Loucy (cell line): ENCODE results near the gene WNK3.

Experiments
- EZH2phosphoT487 ChIP-seq: fragments of 200-600 bp; IDR thresholded peaks from 2 replicates; pipeline ENCODE4 v1.6.1; 2018; ENCODE audit warnings: antibody characterized with exemption, mild to moderate bottlenecking, moderate library complexity, borderline replicate concordance
- TF ChIP-seq, protein P1 (sequence below): fragments of 200-600 bp; sonication (generic); conservative IDR thresholded peaks from 2 replicates; pipeline ENCODE4 v1.5.1; 2014; ENCODE audit warnings: mild to moderate bottlenecking, antibody characterized with exemption, low read length

DNA sequence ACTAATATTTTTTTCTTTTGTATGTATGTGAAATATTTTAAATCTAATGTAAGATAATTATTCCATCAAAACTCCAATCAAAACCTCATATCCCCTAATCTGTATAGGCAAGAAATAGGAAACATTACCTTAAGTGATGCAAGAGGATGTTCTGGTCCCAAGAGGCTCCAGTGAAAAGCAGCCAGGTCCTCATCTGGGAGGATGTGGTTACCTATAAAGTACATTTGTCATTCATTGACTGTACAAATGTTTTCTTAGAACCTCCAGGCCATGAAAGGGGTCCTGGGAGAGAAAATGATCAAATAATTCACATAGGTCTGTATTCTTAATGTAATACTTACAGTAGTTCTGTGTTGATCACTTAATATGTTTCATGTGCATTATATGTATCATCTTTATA, 200.3 kb downstream of the WNK3 start:
- TF ChIP-seq, protein P1, sequence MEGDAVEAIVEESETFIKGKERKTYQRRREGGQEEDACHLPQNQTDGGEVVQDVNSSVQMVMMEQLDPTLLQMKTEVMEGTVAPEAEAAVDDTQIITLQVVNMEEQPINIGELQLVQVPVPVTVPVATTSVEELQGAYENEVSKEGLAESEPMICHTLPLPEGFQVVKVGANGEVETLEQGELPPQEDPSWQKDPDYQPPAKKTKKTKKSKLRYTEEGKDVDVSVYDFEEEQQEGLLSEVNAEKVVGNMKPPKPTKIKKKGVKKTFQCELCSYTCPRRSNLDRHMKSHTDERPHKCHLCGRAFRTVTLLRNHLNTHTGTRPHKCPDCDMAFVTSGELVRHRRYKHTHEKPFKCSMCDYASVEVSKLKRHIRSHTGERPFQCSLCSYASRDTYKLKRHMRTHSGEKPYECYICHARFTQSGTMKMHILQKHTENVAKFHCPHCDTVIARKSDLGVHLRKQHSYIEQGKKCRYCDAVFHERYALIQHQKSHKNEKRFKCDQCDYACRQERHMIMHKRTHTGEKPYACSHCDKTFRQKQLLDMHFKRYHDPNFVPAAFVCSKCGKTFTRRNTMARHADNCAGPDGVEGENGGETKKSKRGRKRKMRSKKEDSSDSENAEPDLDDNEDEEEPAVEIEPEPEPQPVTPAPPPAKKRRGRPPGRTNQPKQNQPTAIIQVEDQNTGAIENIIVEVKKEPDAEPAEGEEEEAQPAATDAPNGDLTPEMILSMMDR = no peak
- no peak for TF ChIP-seq EZH2phosphoT487
